Testis (tissue), 2 donors: ENCODE measurements around the gene PGAP2.
A peak's percentile ranks its signal among the peaks of the same experiment; 100 is the strongest.

Experiments used
- CTCF ChIP-seq, 3 experiments: fragments of 450-650 bp in 2 of 3; fragments of 200-600 bp in 1 of 3; sonication (generic) in 1 of 3; IDR thresholded peaks; one replicate each; pipeline ENCODE4 v1.5.1; 2016 to 2019; ENCODE audit warnings: antibody characterized with exemption in 3 of 3, mild to moderate bottlenecking in 2 of 3, moderate library complexity in 1 of 3
- POLR2A ChIP-seq: fragments of 450-650 bp; IDR thresholded peaks from one replicate; pipeline ENCODE4 v1.6.1; 2017; ENCODE audit warnings: antibody characterized with exemption, mild to moderate bottlenecking, moderate library complexity

GRCh38 chr11:3849297-3849874 lies 41.0 kb downstream of the PGAP2 start:
- peak; percentile 63 to 65 (median 64) for TF ChIP-seq CTCF (IDR thresholded peaks at IDR 0.05)
- no peak for TF ChIP-seq POLR2A
